Natural killer cell (primary cell): ENCODE data around the gene HCN3. TPM values are rescaled to one million over a fixed set of nuclear protein-coding genes. Genes with fewer than 3 reads are reported as not detected.

Experiments used
- ATAC-seq, 3 donors: fragments of 150-1000 bp in 2 of 3; fragments of 200-7000 bp in 1 of 3; cut with Tn5 transposase; 1 replicate in 1 of 3; 2 replicates in 2 of 3; pipeline ENCODE4 v1.10.0; 2021; ENCODE audit warnings: mild to moderate bottlenecking in 2 of 3, moderate library complexity in 2 of 3
- DNase-seq, 2 donors: peaks; one replicate each; pipeline versions ENCODE4 v3.0.0 to v3.0.0-alpha.2; 2013 to 2021; ENCODE audit warnings: mixed read lengths in 1 of 2
- H3K27ac ChIP-seq: one replicate; pipeline ENCODE4 v1.5.1; 2013; ENCODE audit warnings: mild to moderate bottlenecking, low read length
- H3K27me3 ChIP-seq: one replicate; pipeline ENCODE4 v1.6.1; 2013; ENCODE audit warnings: low read length; ENCODE audit not compliant: control insufficient read depth, insufficient read depth
- H3K36me3 ChIP-seq: one replicate; pipeline ENCODE4 v1.6.1; 2013; ENCODE audit warnings: low read length; ENCODE audit not compliant: control insufficient read depth, insufficient read depth
- H3K4me1 ChIP-seq: one replicate; pipeline ENCODE4 v1.6.1; 2013; ENCODE audit warnings: low read length; ENCODE audit not compliant: control insufficient read depth, insufficient read depth
- H3K4me3 ChIP-seq: one replicate; pipeline ENCODE4 v1.5.1; 2013; ENCODE audit warnings: low read length
- H3K9me3 ChIP-seq: one replicate; pipeline ENCODE4 v1.6.1; 2013; ENCODE audit warnings: low read length; ENCODE audit not compliant: control insufficient read depth, insufficient read depth
- H3K27ac Mint-ChIP-seq, 2 donors: one replicate each; pipeline ENCODE4 v1.8.0; 2022; ENCODE audit warnings: mild to moderate bottlenecking in 2 of 2, mixed read lengths in 2 of 2, moderate library complexity in 1 of 2
- H3K27me3 Mint-ChIP-seq, 2 donors: one replicate each; pipeline ENCODE4 v1.8.0; 2022; ENCODE audit warnings: low read depth in 2 of 2, mixed read lengths in 2 of 2
- H3K36me3 Mint-ChIP-seq: one replicate; pipeline ENCODE4 v1.8.0; 2022; ENCODE audit warnings: mixed read lengths
- H3K4me1 Mint-ChIP-seq, 2 donors: one replicate each; pipeline ENCODE4 v1.8.0; 2022; ENCODE audit warnings: mixed read lengths in 2 of 2
- H3K4me3 Mint-ChIP-seq: one replicate; pipeline ENCODE4 v1.8.0; 2022; ENCODE audit warnings: mild to moderate bottlenecking, moderate library complexity, mixed read lengths
- H3K9me3 Mint-ChIP-seq, 2 donors: one replicate each; pipeline ENCODE4 v1.8.0; 2022; ENCODE audit warnings: mixed read lengths in 2 of 2
- CTCF ChIP-seq: fragments of 200-600 bp; IDR thresholded peaks from one replicate; pipeline ENCODE4 v1.8.0; 2022; ENCODE audit warnings: antibody characterized with exemption
- WGBS: methylation state at CpG from one replicate; pipeline ENCODE4 v1.1.7; 2013; ENCODE audit warnings: missing lambda C conversion rate; ENCODE audit not compliant: insufficient coverage; 5-methylcytosine and 5-hydroxymethylcytosine counted together
- intact Hi-C: fragments of 100-400 bp; cut with micrococcal nuclease; formaldehyde crosslinking; loops from one replicate; pipeline ENCODE4 v1.14.2; 2022
- total RNA-seq, 4 donors: library from RNA; stranded (reverse); fragments of 120-200 nt in 1 of 4; gene quantifications; one replicate each; pipeline versions ENCODE4 v1.2.3 to v1.2.4, GENCODE V29; 2013 to 2022

HCN3 gene
- total RNA-seq, 3 donors from 2014 or later (not counting 1 experiment from before 2014, with no cell fraction given) = 2.0 to 3.4 (median 2.6) TPM

GRCh38 chr1:155263067-155263466 is 14.2 kb upstream of the HCN3 start:
- H3K27ac Mint-ChIP-seq = peak overlapping the region; percentile 91 to 98
- intact Hi-C loops = no loop called here
- peaks cover 16% of the 10 kb centered on the region for H3K36me3 Mint-ChIP-seq
- no peak for ATAC-seq
- Histone ChIP-seq H3K36me3 (peaks cover 51% of the 10 kb centered on the region), H3K9me3 (no peaks in the 10 kb centered on the region), H3K27ac (no peak overlapping the region), H3K4me1 (peaks cover 20% of the 10 kb centered on the region), H3K27me3 (no peaks in the 10 kb centered on the region), H3K4me3 (no peak overlapping the region)
- 96% methylated on average over 11 of the region's 11 CpGs for WGBS
- no peak for DNase-seq
- H3K4me1 Mint-ChIP-seq = peaks cover 28 to 34% of the 10 kb centered on the region in 2 donors
- TF ChIP-seq CTCF = no peak
- no peaks in the 10 kb centered on the region for H3K27me3 Mint-ChIP-seq
- H3K4me3 Mint-ChIP-seq = peak overlapping the region; percentile 25
- no peaks in the 10 kb centered on the region for H3K9me3 Mint-ChIP-seq

GRCh38 chr1:155266553-155266952 is 10.7 kb upstream of the HCN3 start:
- Mint-ChIP-seq H3K27ac (no peak overlapping the region), H3K4me3 (no peak overlapping the region), H3K36me3 (peaks cover 22% of the 10 kb centered on the region), H3K9me3 (no peaks in the 10 kb centered on the region), H3K27me3 (no peaks in the 10 kb centered on the region), H3K4me1 (peaks cover 23 to 24% of the 10 kb centered on the region in 2 donors)
- Histone ChIP-seq H3K27me3 (no peaks in the 10 kb centered on the region), H3K4me3 (no peak overlapping the region), H3K27ac (no peak overlapping the region), H3K36me3 (peaks cover 68% of the 10 kb centered on the region), H3K4me1 (peaks cover 10% of the 10 kb centered on the region), H3K9me3 (no peaks in the 10 kb centered on the region)
- DNase-seq (no peak), ATAC-seq (no peak)
- WGBS = 92% methylated on average over 6 of the region's 6 CpGs
- intact Hi-C loops = no loop called here
- TF ChIP-seq CTCF = no peak

GRCh38 chr1:155267373-155267772 is 9.9 kb upstream of the HCN3 start:
- Histone ChIP-seq H3K9me3 (no peaks in the 10 kb centered on the region), H3K36me3 (peaks cover 68% of the 10 kb centered on the region), H3K27ac (no peak overlapping the region), H3K4me3 (no peak overlapping the region), H3K27me3 (no peaks in the 10 kb centered on the region), H3K4me1 (peaks cover 9% of the 10 kb centered on the region)
- Mint-ChIP-seq H3K27ac (no peak overlapping the region), H3K27me3 (no peaks in the 10 kb centered on the region), H3K9me3 (no peaks in the 10 kb centered on the region), H3K4me3 (no peak overlapping the region), H3K4me1 (peaks cover 19 to 22% of the 10 kb centered on the region in 2 donors), H3K36me3 (peaks cover 22% of the 10 kb centered on the region)
- ATAC-seq (no peak), DNase-seq (no peak)
- intact Hi-C loops = no loop called here
- 96% methylated on average over 2 of the region's 2 CpGs for WGBS
- TF ChIP-seq CTCF = no peak

DNA sequence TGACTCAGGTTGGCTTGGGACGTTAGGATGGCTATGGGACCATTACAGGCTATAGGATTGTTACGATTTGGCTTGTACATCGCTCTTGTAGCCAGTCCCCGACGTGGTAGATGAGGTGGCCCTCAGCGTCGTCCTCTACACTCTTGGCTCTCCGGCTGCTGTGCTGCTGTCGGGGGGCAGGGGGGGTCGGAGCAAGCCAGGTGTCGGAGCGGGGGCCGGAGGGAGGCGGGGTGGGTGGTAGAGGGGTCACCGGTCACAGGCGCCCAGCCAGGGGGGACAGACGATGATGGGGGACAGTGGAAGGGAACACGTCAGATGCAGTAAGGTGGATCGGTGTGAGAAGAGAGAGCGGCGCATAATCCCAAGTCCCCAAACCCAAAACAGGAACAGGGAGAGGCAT is 8.6 kb upstream of the HCN3 start:
- peaks cover 22% of the 10 kb centered on the region for H3K36me3 Mint-ChIP-seq
- peaks cover 11% of the 10 kb centered on the region for H3K4me1 ChIP-seq
- 97% methylated on average over 18 of the region's 21 CpGs for WGBS
- no peak overlapping the region for H3K4me3 Mint-ChIP-seq
- no peaks in the 10 kb centered on the region for H3K27me3 ChIP-seq
- no peak for TF ChIP-seq CTCF
- ATAC-seq (no peak), DNase-seq (no peak)
- intact Hi-C loops = no loop called here
- H3K9me3 Mint-ChIP-seq = no peaks in the 10 kb centered on the region
- no peaks in the 10 kb centered on the region for H3K27me3 Mint-ChIP-seq
- no peak overlapping the region for H3K4me3 ChIP-seq
- no peaks in the 10 kb centered on the region for H3K9me3 ChIP-seq
- H3K4me1 Mint-ChIP-seq = peaks cover 25 to 28% of the 10 kb centered on the region in 2 donors
- no peak overlapping the region for H3K27ac ChIP-seq
- H3K36me3 ChIP-seq = peaks cover 63% of the 10 kb centered on the region
- H3K27ac Mint-ChIP-seq = no peak overlapping the region
